ENCODE measurements around the gene ISL2. TPM values are rescaled to one million over a fixed set of nuclear protein-coding genes. Genes with fewer than 3 reads are reported as not detected.

ISL2 gene
- total and polyA plus RNA-seq, 9 of the 15 experiments (the other 6 are each of a cell fraction or from before 2014, with no cell fraction given), result 0.15 to 23.7 (median 4.0) TPM

GRCh38 chr15:76335307-76336253 is 993 bp upstream of the ISL2 start (continued):
- no peak for TF ChIP-seq SMC3 (conservative IDR thresholded peaks at IDR 0.05; ENCODE audit: insufficient read depth, low read depth, low read length)
- TF ChIP-seq MAFF (IDR thresholded peaks at IDR 0.05; ENCODE audit: low read length), result no peak
- no peak for TF ChIP-seq ZNF79 (CRISPR knock-in tag; IDR thresholded peaks at IDR 0.05; ENCODE audit: low read depth)
- no peak for TF ChIP-seq TFE3 (CRISPR knock-in tag; IDR thresholded peaks at IDR 0.05)
- TF ChIP-seq NBN (IDR thresholded peaks at IDR 0.05; ENCODE audit: low read depth), result 0 out of 2 replicates have a peak, but pooled peaks have one; percentile 40
- TF ChIP-seq ZNF324 (CRISPR knock-in tag; IDR thresholded peaks at IDR 0.05), result no peak
- TF ChIP-seq SMARCC2 (IDR thresholded peaks at IDR 0.05; ENCODE audit: low read depth), result 0 out of 2 replicates have a peak, but pooled peaks have one; percentile 67
- TF ChIP-seq PBX2 (CRISPR knock-in tag; IDR thresholded peaks at IDR 0.05; ENCODE audit: low read depth), result no peak
- TF ChIP-seq PBX2 (tag; conservative IDR thresholded peaks at IDR 0.05; ENCODE audit: low read depth), result no peak
- no peak for TF ChIP-seq ZBTB11 (CRISPR knock-in tag; IDR thresholded peaks at IDR 0.05)
- TF ChIP-seq ATF7 (IDR thresholded peaks at IDR 0.05), result no peak
- TF ChIP-seq SPI1 (IDR thresholded peaks at IDR 0.05; ENCODE audit: borderline replicate concordance, low read depth, low read length), result peak; percentile 99
- no peak for TF ChIP-seq MCM3 (IDR thresholded peaks at IDR 0.05)
- TF ChIP-seq EP400 (IDR thresholded peaks at IDR 0.05), result no peak
- no peak; the same call in 1 of the 2 replicates for TF ChIP-seq L3MBTL2 (IDR thresholded peaks at IDR 0.05)
- TF ChIP-seq ZNF274 (IDR thresholded peaks at IDR 0.05; ENCODE audit: borderline replicate concordance, low read depth, low read length), result no peak
- no peak for TF ChIP-seq HSF4 (CRISPR knock-in tag; IDR thresholded peaks at IDR 0.05; ENCODE audit: borderline replicate concordance)
- TF ChIP-seq C11orf30 (IDR thresholded peaks at IDR 0.05; ENCODE audit: low read depth), result no peak
- TF ChIP-seq ZNF263 (CRISPR knock-in tag; IDR thresholded peaks at IDR 0.05; ENCODE audit: borderline replicate concordance), result peak; percentile 94
- no peak for TF ChIP-seq KDM4B (IDR thresholded peaks at IDR 0.05; ENCODE audit: borderline replicate concordance in 2 of 2, low read depth in 1 of 2)
